NT2/D1 (cell line): Measurements from ENCODE around the gene ARSB.

ENCODE experiments used
- SUZ12 ChIP-seq: IDR thresholded peaks from 2 replicates; pipeline ENCODE4 v1.6.1; 2011; ENCODE audit not compliant: insufficient read length, insufficient read depth; ENCODE audit errors: extremely low read depth
- YY1 ChIP-seq: IDR thresholded peaks from 2 replicates; pipeline ENCODE4 v1.6.1; 2011; ENCODE audit not compliant: insufficient read length, insufficient read depth
- ZNF274 ChIP-seq: IDR thresholded peaks from 2 replicates; pipeline ENCODE4 v1.6.1; 2011; ENCODE audit warnings: mild to moderate bottlenecking, low read depth, low read length

GRCh38 chr5:79032031-79032695 lies 47.1 kb upstream of the ARSB start:
- TF ChIP-seq SUZ12 = no peak
- no peak for TF ChIP-seq YY1
- no peak for TF ChIP-seq ZNF274
